ENCODE data around the gene IFITM5.
A peak's percentile ranks its signal among the peaks of the same experiment; 100 is the strongest.
"Not testable (repeated sequence)": the region's sequence is repeated elsewhere in the genome, so short reads cannot be mapped to it uniquely, and the experiment has no call there.

Gene IFITM5

GRCh38 chr11:312092-312816 is 12.9 kb upstream of the IFITM5 start:
- no peak for DNase-seq (ENCODE audit: low spot score)

GRCh38 chr11:311013-311748 is 11.9 kb upstream of the IFITM5 start:
- not testable (repeated sequence) for DNase-seq (ENCODE audit: low spot score)

GRCh38 chr11:309979-310572 is 10.8 kb upstream of the IFITM5 start:
- not testable (repeated sequence) for DNase-seq (ENCODE audit: low spot score)

- not testable (repeated sequence) for DNase-seq (ENCODE audit: low spot score)
Observed at GRCh38 chr11:308740-309665, 9.7 kb upstream of the IFITM5 start.

GRCh38 chr11:307766-308708 is 8.7 kb upstream of the IFITM5 start, which contains the start of gene IFITM2:
Gene IFITM2, plus strand, starts transcription at chr11:307816. Its CDS starts 377 bp downstream, at chr11:308193.
- DNase-seq (ENCODE audit: low spot score), result not testable (repeated sequence)

- no peak for DNase-seq (ENCODE audit: low spot score)
Observed at GRCh38 chr11:306645-307371, 7.5 kb upstream of the IFITM5 start.

GRCh38 chr11:305844-306211 is 6.5 kb upstream of the IFITM5 start:
- no peak for DNase-seq (ENCODE audit: low spot score)

GRCh38 chr11:304915-305843 is 5.9 kb upstream of the IFITM5 start:
- DNase-seq (ENCODE audit: low spot score), result peak; percentile 19

- no peak for DNase-seq (ENCODE audit: low spot score)
Observed at GRCh38 chr11:304061-304506, 4.8 kb upstream of the IFITM5 start.

- no peak for DNase-seq (ENCODE audit: low spot score)
Observed at GRCh38 chr11:303363-303762, 4.0 kb upstream of the IFITM5 start.

GRCh38 chr11:299951-300735 is 817 bp upstream of the IFITM5 start:
- DNase-seq (ENCODE audit: low spot score), result no peak

- no peak for DNase-seq (ENCODE audit: low spot score)
Observed at GRCh38 chr11:298406-299065, 790 bp downstream of the IFITM5 start.

GRCh38 chr11:297586-298405 is 1.5 kb downstream of the IFITM5 start:
- DNase-seq (ENCODE audit: low spot score), result no peak

- DNase-seq (ENCODE audit: low spot score), result no peak
Observed at GRCh38 chr11:297051-297585, 2.2 kb downstream of the IFITM5 start.

- DNase-seq (ENCODE audit: low spot score), result no peak
Observed at GRCh38 chr11:296171-297050, 2.9 kb downstream of the IFITM5 start.

Measured in hematopoietic multipotent progenitor cell treated with erythropoietin and hydrocortisone succinate and interleukin-3 and kit ligand, for 17 days (in vitro differentiated cells).